ENCODE measurements around the gene NDUFA8. TPM values are rescaled to one million over a fixed set of nuclear protein-coding genes. Genes with fewer than 3 reads are reported as not detected.

NDUFA8 gene
- total RNA-seq, 1 donor from 2014 or later = 32.4 TPM

GRCh38 chr9:122204491-122204890 lies 44.9 kb upstream of the NDUFA8 start:
- Histone ChIP-seq H3K4me1 (no peaks in the 10 kb centered on the region), H3K4me3 (no peak overlapping the region), H3K9me3 (no peaks in the 10 kb centered on the region), H3K36me3 (no peaks in the 10 kb centered on the region), H3K27me3 (no peaks in the 10 kb centered on the region), H3K27ac (no peak overlapping the region)
- TF ChIP-seq CTCF (IDR thresholded peaks at IDR 0.05) (no peak), POLR2AphosphoS5 (IDR thresholded peaks at IDR 0.05; ENCODE audit: insufficient read depth in 1 of 2, low read depth in 1 of 2) (no peak), POLR2A (IDR thresholded peaks at IDR 0.05) (no peak)
- DNase-seq (ENCODE audit: extremely low spot score in 2 of 2) = no peak
- intact Hi-C loops (cut with DNase I) = no loop called here

- no peak for TF ChIP-seq POLR2A (IDR thresholded peaks at IDR 0.05)
- TF ChIP-seq POLR2AphosphoS5 (IDR thresholded peaks at IDR 0.05; ENCODE audit: insufficient read depth in 1 of 2, low read depth in 1 of 2) = no peak
- TF ChIP-seq CTCF (IDR thresholded peaks at IDR 0.05) = no peak
- H3K4me3 ChIP-seq = no peak overlapping the region
- DNase-seq (ENCODE audit: extremely low spot score in 2 of 2) = no peak
- no peaks in the 10 kb centered on the region for H3K36me3 ChIP-seq
- H3K9me3 ChIP-seq = no peaks in the 10 kb centered on the region
- intact Hi-C loops (cut with DNase I) = no loop called here
- H3K4me1 ChIP-seq = no peaks in the 10 kb centered on the region
- no peak overlapping the region for H3K27ac ChIP-seq
- no peaks in the 10 kb centered on the region for H3K27me3 ChIP-seq
Measured at GRCh38 chr9:122204055-122204454, 44.5 kb upstream of the NDUFA8 start.

- no peak overlapping the region for H3K27ac ChIP-seq
- H3K36me3 ChIP-seq = no peaks in the 10 kb centered on the region
- no peak overlapping the region for H3K4me3 ChIP-seq
- intact Hi-C loops (cut with DNase I) = no loop called here
- H3K4me1 ChIP-seq = no peaks in the 10 kb centered on the region
- DNase-seq (ENCODE audit: extremely low spot score in 2 of 2) = no peak
- TF ChIP-seq POLR2AphosphoS5 (IDR thresholded peaks at IDR 0.05; ENCODE audit: insufficient read depth in 1 of 2, low read depth in 1 of 2) (no peak), CTCF (IDR thresholded peaks at IDR 0.05) (no peak), POLR2A (IDR thresholded peaks at IDR 0.05) (no peak)
- no peaks in the 10 kb centered on the region for H3K27me3 ChIP-seq
- H3K9me3 ChIP-seq = no peaks in the 10 kb centered on the region
Measured at GRCh38 chr9:122202111-122202510, 42.5 kb upstream of the NDUFA8 start.

GRCh38 chr9:122201641-122202040 lies 42.1 kb upstream of the NDUFA8 start:
- no peak for TF ChIP-seq CTCF (IDR thresholded peaks at IDR 0.05)
- no peak for TF ChIP-seq POLR2A (IDR thresholded peaks at IDR 0.05)
- no peak for TF ChIP-seq POLR2AphosphoS5 (IDR thresholded peaks at IDR 0.05; ENCODE audit: insufficient read depth in 1 of 2, low read depth in 1 of 2)
- intact Hi-C loops (cut with DNase I) = no loop called here
- DNase-seq (ENCODE audit: extremely low spot score in 2 of 2) = no peak
- Histone ChIP-seq H3K4me3 (no peak overlapping the region), H3K27me3 (no peaks in the 10 kb centered on the region), H3K27ac (no peak overlapping the region), H3K4me1 (no peaks in the 10 kb centered on the region), H3K9me3 (no peaks in the 10 kb centered on the region), H3K36me3 (no peaks in the 10 kb centered on the region)

GRCh38 chr9:122200960-122201595 lies 41.5 kb upstream of the NDUFA8 start:
- Histone ChIP-seq H3K9me3 (no peaks in the 10 kb centered on the region), H3K4me3 (no peak overlapping the region), H3K27me3 (no peaks in the 10 kb centered on the region), H3K36me3 (no peaks in the 10 kb centered on the region), H3K27ac (no peak overlapping the region), H3K4me1 (no peaks in the 10 kb centered on the region)
- TF ChIP-seq POLR2A (IDR thresholded peaks at IDR 0.05) (no peak), CTCF (IDR thresholded peaks at IDR 0.05) (no peak), POLR2AphosphoS5 (IDR thresholded peaks at IDR 0.05; ENCODE audit: insufficient read depth in 1 of 2, low read depth in 1 of 2) (no peak)
- intact Hi-C loops (cut with DNase I) = no loop called here
- no peak for DNase-seq (ENCODE audit: extremely low spot score in 2 of 2)

Data from vagina (tissue), 2 donors.